SK-N-SH (cell line): ENCODE results near the gene PDE4D. TPM values are rescaled to one million over a fixed set of nuclear protein-coding genes. Genes with fewer than 3 reads are reported as not detected.

Source experiments
- CTCF ChIA-PET: fragments of 300-600, 350-600 bp; formaldehyde crosslinking; extraction: SDS; loops from one replicate; lab custom pipeline; 2021; lab: Yijun Ruan, JAX
- POLR2A ChIA-PET: fragments of 350-600 bp; sonication (Branson Sonifier 250); formaldehyde crosslinking; extraction: SDS; loops from one replicate; lab custom pipeline; 2020; ENCODE audit warnings: antibody characterized with exemption, inconsistent platforms; lab: Yijun Ruan, JAX
- DNase-seq: peaks from one replicate; pipeline ENCODE4 v3.0.0; 2012
- H2AFZ ChIP-seq: fragments of 200-600 bp; sonication (generic); 2 replicates; pipeline ENCODE4 v1.8.1; 2016; ENCODE audit warnings: antibody characterized with exemption, mild to moderate bottlenecking, low read depth
- H3F3A ChIP-seq: fragments of 200-600 bp; sonication (generic); replicated peaks from 2 replicates; pipeline ENCODE3; 2016; ENCODE audit warnings: antibody characterized with exemption, mild to moderate bottlenecking; ENCODE audit not compliant: insufficient read depth
- H3K27ac ChIP-seq, 2 experiments: fragments of 200-500 bp in 1 of 2; fragments of 200-600 bp in 1 of 2; sonication (Bioruptor generic) in 1 of 2; sonication (generic), shearing (Covaris generic) in 1 of 2; 2 replicates each; pipeline versions ENCODE4 v1.5.1 to v1.6.1; 2014 to 2016; ENCODE audit warnings: low read depth in 2 of 2, inconsistent platforms in 1 of 2, low read length in 1 of 2, mild to moderate bottlenecking in 1 of 2, mixed read lengths in 1 of 2
- H3K27me3 ChIP-seq: fragments of 200-600 bp; sonication (generic), shearing (Covaris generic); 2 replicates; pipeline ENCODE4 v1.6.1; 2016; ENCODE audit warnings: mixed run types; ENCODE audit not compliant: insufficient read depth
- H3K36me3 ChIP-seq, 2 experiments: fragments of 200-500 bp in 1 of 2; fragments of 200-600 bp in 1 of 2; sonication (Bioruptor generic) in 1 of 2; sonication (generic) in 1 of 2; replicated peaks in 1 of 2; 2 replicates each; pipeline versions ENCODE3 to v1.5.1; 2014 to 2016; ENCODE audit warnings: low read length in 1 of 2, mild to moderate bottlenecking in 1 of 2; ENCODE audit not compliant: insufficient read depth in 2 of 2, control insufficient read depth in 1 of 2
- H3K4me1 ChIP-seq, 2 experiments: fragments of 200-500 bp in 1 of 2; fragments of 200-600 bp in 1 of 2; sonication (Bioruptor generic) in 1 of 2; sonication (generic), shearing (Covaris generic) in 1 of 2; 2 replicates each; pipeline versions ENCODE4 v1.5.1 to v1.6.1; 2014 to 2016; ENCODE audit warnings: low read depth in 1 of 2, low read length in 1 of 2, mixed run types in 1 of 2; ENCODE audit not compliant: insufficient read depth in 2 of 2, control insufficient read depth in 1 of 2
- H3K4me2 ChIP-seq: fragments of 200-600 bp; sonication (generic), shearing (Covaris generic); 2 replicates; pipeline ENCODE4 v1.6.1; 2017; ENCODE audit warnings: mixed run types
- H3K4me3 ChIP-seq, 2 experiments: fragments of 200-500 bp in 1 of 2; fragments of 200-600 bp in 1 of 2; sonication (Bioruptor generic) in 1 of 2; sonication (generic), shearing (Covaris generic) in 1 of 2; 2 replicates each; pipeline versions ENCODE4 v1.5.1 to v1.8.1; 2014 to 2016; ENCODE audit warnings: low read depth in 2 of 2, inconsistent platforms in 1 of 2, low read length in 1 of 2, mild to moderate bottlenecking in 1 of 2, mixed read lengths in 1 of 2, moderate library complexity in 1 of 2
- H3K79me2 ChIP-seq: fragments of 200-600 bp; sonication (generic); 2 replicates; pipeline ENCODE4 v1.8.1; 2017; ENCODE audit warnings: mild to moderate bottlenecking; ENCODE audit not compliant: insufficient read depth
- H3K9ac ChIP-seq: fragments of 200-600 bp; sonication (generic); 2 replicates; pipeline ENCODE4 v1.6.1; 2017; ENCODE audit warnings: mixed run types
- H3K9me2 ChIP-seq: fragments of 200-600 bp; sonication (generic); 2 replicates; pipeline ENCODE4 v1.6.1; 2017; ENCODE audit warnings: mixed run types
- H3K9me3 ChIP-seq: fragments of 200-600 bp; sonication (generic); 2 replicates; pipeline ENCODE4 v1.6.1; 2017; ENCODE audit warnings: mixed run types, mild to moderate bottlenecking, moderate library complexity
- H4K20me1 ChIP-seq: fragments of 200-600 bp; sonication (generic); 2 replicates; pipeline ENCODE4 v1.6.1; 2017; ENCODE audit warnings: mild to moderate bottlenecking, mixed run types; ENCODE audit not compliant: insufficient read depth
- CTCF ChIP-seq: fragments of 200-600 bp; sonication (generic); IDR thresholded peaks from 2 replicates; pipeline ENCODE4 v1.6.1; 2017; ENCODE audit warnings: antibody characterized with exemption, mild to moderate bottlenecking, moderate library complexity
- EZH2phosphoT487 ChIP-seq: fragments of 200-600 bp; sonication (generic); IDR thresholded peaks from 2 replicates; pipeline ENCODE4 v1.6.1; 2017; ENCODE audit warnings: low read depth, mixed run types, mild to moderate bottlenecking, antibody characterized with exemption, moderate library complexity, borderline replicate concordance
- GABPA ChIP-seq: IDR thresholded peaks from 2 replicates; pipeline ENCODE4 v1.4.0; 2012; ENCODE audit warnings: low read depth, mild to moderate bottlenecking
- MAX ChIP-seq: IDR thresholded peaks from 2 replicates; pipeline ENCODE4 v1.4.0; 2012; ENCODE audit warnings: low read depth
- MEF2A ChIP-seq: IDR thresholded peaks from 2 replicates; pipeline ENCODE4 v1.4.0; 2012; ENCODE audit warnings: low read depth, borderline replicate concordance
- NFIC ChIP-seq: IDR thresholded peaks from 2 replicates; pipeline ENCODE4 v1.4.0; 2012; ENCODE audit warnings: borderline replicate concordance
- NRF1 ChIP-seq: IDR thresholded peaks from 2 replicates; pipeline ENCODE4 v1.6.1; 2012; ENCODE audit warnings: low read depth, mild to moderate bottlenecking, low read length
- PBX3 ChIP-seq: IDR thresholded peaks from 2 replicates; pipeline ENCODE4; 2012
- POLR2AphosphoS5 ChIP-seq: IDR thresholded peaks from 2 replicates; pipeline ENCODE4 v1.6.1; 2012; ENCODE audit warnings: low read depth, low read length
- RCOR1 ChIP-seq: fragments of 150-350 bp; IDR thresholded peaks from 2 replicates; pipeline ENCODE4 v1.6.1; 2017; ENCODE audit warnings: antibody characterized with exemption, low read length
- REST ChIP-seq: IDR thresholded peaks from 2 replicates; pipeline ENCODE4 v1.6.1; 2012; ENCODE audit warnings: mild to moderate bottlenecking, low read depth, low read length, moderate library complexity
- RXRA ChIP-seq: IDR thresholded peaks from 2 replicates; pipeline ENCODE4 v1.4.0; 2012; ENCODE audit warnings: low read depth, mild to moderate bottlenecking, borderline replicate concordance
- SIN3A ChIP-seq: IDR thresholded peaks from 2 replicates; pipeline ENCODE4 v1.6.1; 2012; ENCODE audit warnings: low read depth, mild to moderate bottlenecking, low read length, moderate library complexity, borderline replicate concordance
- USF1 ChIP-seq: IDR thresholded peaks from 2 replicates; pipeline ENCODE4 v1.4.0; 2012; ENCODE audit warnings: low read depth, borderline replicate concordance
- WGBS: methylation state at CpG from one replicate; pipeline ENCODE4 v1.1.6; 2017; ENCODE audit warnings: low lambda C conversion rate; 5-methylcytosine and 5-hydroxymethylcytosine counted together
- polyA plus RNA-seq, 3 experiments: library from polyadenylated mRNA; depleted of rRNA; stranded (reverse); fragments of >200 nt; gene quantifications; 2 replicates each; pipeline ENCODE4 v1.2.3, GENCODE V29; 2012

Gene PDE4D
- polyA plus RNA-seq, 1 of the 3 experiments (the other 2 are of a cell fraction), result 2.4 TPM

- Histone ChIP-seq H3K9me2 (no peaks in the 10 kb centered on the region), H2AFZ (no peak overlapping the region), H3K27me3 (no peaks in the 10 kb centered on the region), H4K20me1 (no peaks in the 10 kb centered on the region), H3K9ac (no peak overlapping the region), H3K9me3 (no peaks in the 10 kb centered on the region), H3F3A (no peaks in the 10 kb centered on the region), H3K4me1 (peaks cover 0 to 6% of the 10 kb centered on the region in 2 experiments; a peak in 2 of 4 replicates), H3K4me3 (no peak overlapping the region)
- WGBS, result 36% methylated on average over 2 of the region's 2 CpGs
- POLR2A ChIA-PET, result no interaction called here
- CTCF ChIA-PET, result interaction anchor here (0.8 to 1.9 kb wide), 4 partner anchors 16 to 139 kb away, joined by 4 to 6 read pairs (median 4); no protein-coding TSS in a partner anchor
- TF ChIP-seq PBX3 (no peak), POLR2AphosphoS5 (no peak), MEF2A (no peak), USF1 (no peak), GABPA (no peak), EZH2phosphoT487 (no peak), SIN3A (no peak), RCOR1 (no peak), RXRA (no peak), NRF1 (no peak), NFIC (no peak), MAX (no peak), CTCF (no peak), REST (no peak)
- TF ChIP-seq, all 33 proteins: peak for 0
- DNase-seq, result no peak
- Histone ChIP-seq H3K27ac (no peak overlapping the region; a peak in 1 of 4 replicates), H3K4me2 (no peak overlapping the region), H3K36me3 (no peaks in the 10 kb centered on the region), H3K79me2 (no peaks in the 10 kb centered on the region)
Measured at GRCh38 chr5:59528202-59528862, 365.2 kb downstream of the PDE4D start.
